Prostate gland (tissue), 2 donors: ENCODE data around the gene ALPK3. TPM values are rescaled to one million over a fixed set of nuclear protein-coding genes. Genes with fewer than 3 reads are reported as not detected.
"Not testable (repeated sequence)": the region's sequence is repeated elsewhere in the genome, so short reads cannot be mapped to it uniquely, and the experiment has no call there.

Source experiments
- DNase-seq: peaks from one replicate; pipeline ENCODE4 v3.0.0-alpha.2; 2019; ENCODE audit warnings: low spot score
- H3K27ac ChIP-seq, 2 donors: fragments of 200-600 bp; sonication (generic); 2 replicates each; pipeline ENCODE4 v1.5.1; 2017 to 2019
- H3K27me3 ChIP-seq: fragments of 200-600 bp; sonication (generic); replicated peaks from 2 replicates; pipeline ENCODE4 v1.5.1; 2019; ENCODE audit not compliant: insufficient read depth
- H3K36me3 ChIP-seq, 2 donors: fragments of 200-600 bp; sonication (generic); 1 replicate in 1 of 2; 2 replicates in 1 of 2; pipeline versions ENCODE4 v1.5.1 to v1.8.1; 2017 to 2019
- H3K4me1 ChIP-seq: fragments of 200-600 bp; sonication (generic); replicated peaks from 2 replicates; pipeline ENCODE4 v1.5.1; 2019
- H3K4me3 ChIP-seq, 2 donors: fragments of 200-600 bp; sonication (generic); 2 replicates each; pipeline ENCODE4 v1.5.1; 2017 to 2019
- H3K9me3 ChIP-seq: fragments of 200-600 bp; sonication (generic); 2 replicates; pipeline ENCODE4 v1.5.1; 2017
- POLR2A ChIP-seq: fragments of 450-650 bp; IDR thresholded peaks from one replicate; pipeline ENCODE4 v1.6.1; 2016; ENCODE audit warnings: antibody characterized with exemption, mild to moderate bottlenecking
- POLR2AphosphoS5 ChIP-seq: sonication (generic); formaldehyde crosslinking; IDR thresholded peaks from one replicate; pipeline ENCODE4 v1.6.1; 2017; ENCODE audit warnings: antibody characterized with exemption
- WGBS: methylation state at CpG from one replicate; pipeline ENCODE4 v1.1.5; 2018; 5-methylcytosine and 5-hydroxymethylcytosine counted together
- intact Hi-C: fragments of 100-400 bp; cut with DNase I; formaldehyde crosslinking; loops from one replicate; pipeline ENCODE4 v1.14.2; 2022
- total RNA-seq, 2 donors: library from RNA; depleted of rRNA; stranded (reverse); fragments of >200 nt; gene quantifications; one replicate each; pipeline ENCODE4 v1.1.0, GENCODE V29; 2016
- TF ChIP-seq, protein P1 (sequence below), 4 experiments: fragments of 200-600 bp in 2 of 4; fragments of 450-650 bp in 2 of 4; sonication (generic) in 2 of 4; IDR thresholded peaks; 1 replicate in 3 of 4; 2 replicates in 1 of 4; pipeline ENCODE4 v1.5.1; 2016 to 2019; ENCODE audit warnings: antibody characterized with exemption in 4 of 4, mild to moderate bottlenecking in 2 of 4, moderate library complexity in 2 of 4

Gene ALPK3
- total RNA-seq, 2 donors from 2014 or later, result 0.68 to 7.2 TPM

GRCh38 chr15:84874981-84875699, 58.0 kb downstream of the ALPK3 start:
- intact Hi-C loops, result no loop called here
- Histone ChIP-seq H3K27me3 (no peaks in the 10 kb centered on the region), H3K4me3 (no peak overlapping the region), H3K4me1 (no peaks in the 10 kb centered on the region), H3K27ac (no peak overlapping the region), H3K9me3 (no peaks in the 10 kb centered on the region), H3K36me3 (no peaks in the 10 kb centered on the region)
- TF ChIP-seq, protein P1, sequence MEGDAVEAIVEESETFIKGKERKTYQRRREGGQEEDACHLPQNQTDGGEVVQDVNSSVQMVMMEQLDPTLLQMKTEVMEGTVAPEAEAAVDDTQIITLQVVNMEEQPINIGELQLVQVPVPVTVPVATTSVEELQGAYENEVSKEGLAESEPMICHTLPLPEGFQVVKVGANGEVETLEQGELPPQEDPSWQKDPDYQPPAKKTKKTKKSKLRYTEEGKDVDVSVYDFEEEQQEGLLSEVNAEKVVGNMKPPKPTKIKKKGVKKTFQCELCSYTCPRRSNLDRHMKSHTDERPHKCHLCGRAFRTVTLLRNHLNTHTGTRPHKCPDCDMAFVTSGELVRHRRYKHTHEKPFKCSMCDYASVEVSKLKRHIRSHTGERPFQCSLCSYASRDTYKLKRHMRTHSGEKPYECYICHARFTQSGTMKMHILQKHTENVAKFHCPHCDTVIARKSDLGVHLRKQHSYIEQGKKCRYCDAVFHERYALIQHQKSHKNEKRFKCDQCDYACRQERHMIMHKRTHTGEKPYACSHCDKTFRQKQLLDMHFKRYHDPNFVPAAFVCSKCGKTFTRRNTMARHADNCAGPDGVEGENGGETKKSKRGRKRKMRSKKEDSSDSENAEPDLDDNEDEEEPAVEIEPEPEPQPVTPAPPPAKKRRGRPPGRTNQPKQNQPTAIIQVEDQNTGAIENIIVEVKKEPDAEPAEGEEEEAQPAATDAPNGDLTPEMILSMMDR (IDR thresholded peaks at IDR 0.05), result no peak
- TF ChIP-seq POLR2AphosphoS5, result no peak
- no peak for TF ChIP-seq POLR2A
- WGBS, result 89% methylated on average over 5 of the region's 5 CpGs
- DNase-seq, result no peak

GRCh38 chr15:84876269-84876668, 59.1 kb downstream of the ALPK3 start:
- H3K4me1 ChIP-seq, result no peaks in the 10 kb centered on the region
- no peak for TF ChIP-seq POLR2A
- TF ChIP-seq POLR2AphosphoS5, result no peak
- TF ChIP-seq, protein P1 (IDR thresholded peaks at IDR 0.05), result no peak
- no peaks in the 10 kb centered on the region for H3K27me3 ChIP-seq
- intact Hi-C loops, result no loop called here
- H3K36me3 ChIP-seq, result no peaks in the 10 kb centered on the region
- H3K27ac ChIP-seq, result no peak overlapping the region
- no peaks in the 10 kb centered on the region for H3K9me3 ChIP-seq
- DNase-seq, result no peak
- no peak overlapping the region for H3K4me3 ChIP-seq

- H3K9me3 ChIP-seq, H3K27ac ChIP-seq, H3K27me3 ChIP-seq, DNase-seq, H3K4me3 ChIP-seq, H3K4me1 ChIP-seq, H3K36me3 ChIP-seq, intact Hi-C loops: not testable (repeated sequence)
- WGBS, result 93% methylated on average over 3 of the region's 3 CpGs
Measured at GRCh38 chr15:84877701-84878100, 60.5 kb downstream of the ALPK3 start.

DNA sequence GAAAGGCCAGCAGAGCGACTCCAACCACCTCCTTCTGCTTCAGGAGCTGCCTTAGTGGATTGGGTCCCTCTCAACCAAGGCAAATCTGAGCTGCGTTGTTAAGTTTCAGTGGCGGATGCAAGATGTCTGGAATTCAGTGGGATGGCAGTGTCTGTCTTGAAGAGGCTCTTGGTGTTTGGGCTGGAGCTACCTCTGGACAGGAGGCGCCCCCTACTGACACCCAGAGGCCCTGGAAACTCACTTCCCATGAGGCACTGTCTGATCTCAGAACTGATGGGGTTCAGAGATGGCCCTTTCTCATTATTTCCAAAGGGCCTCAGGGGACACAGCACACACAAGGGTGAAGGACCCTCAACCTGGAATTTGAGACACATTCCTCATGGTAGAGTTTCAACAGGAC, 61.3 kb downstream of the ALPK3 start:
- no peak for TF ChIP-seq POLR2AphosphoS5
- TF ChIP-seq, protein P1 (IDR thresholded peaks at IDR 0.05), result peak in 3 of 4 experiments; percentile 63 to 70 (median 70)
- Histone ChIP-seq H3K9me3 (no peaks in the 10 kb centered on the region), H3K27ac (no peak overlapping the region), H3K4me3 (no peak overlapping the region), H3K4me1 (no peaks in the 10 kb centered on the region), H3K27me3 (no peaks in the 10 kb centered on the region), H3K36me3 (no peaks in the 10 kb centered on the region)
- DNase-seq, result peak; percentile 73
- WGBS, result 40% methylated on average over 4 of the region's 4 CpGs
- intact Hi-C loops, result no loop called here

DNA sequence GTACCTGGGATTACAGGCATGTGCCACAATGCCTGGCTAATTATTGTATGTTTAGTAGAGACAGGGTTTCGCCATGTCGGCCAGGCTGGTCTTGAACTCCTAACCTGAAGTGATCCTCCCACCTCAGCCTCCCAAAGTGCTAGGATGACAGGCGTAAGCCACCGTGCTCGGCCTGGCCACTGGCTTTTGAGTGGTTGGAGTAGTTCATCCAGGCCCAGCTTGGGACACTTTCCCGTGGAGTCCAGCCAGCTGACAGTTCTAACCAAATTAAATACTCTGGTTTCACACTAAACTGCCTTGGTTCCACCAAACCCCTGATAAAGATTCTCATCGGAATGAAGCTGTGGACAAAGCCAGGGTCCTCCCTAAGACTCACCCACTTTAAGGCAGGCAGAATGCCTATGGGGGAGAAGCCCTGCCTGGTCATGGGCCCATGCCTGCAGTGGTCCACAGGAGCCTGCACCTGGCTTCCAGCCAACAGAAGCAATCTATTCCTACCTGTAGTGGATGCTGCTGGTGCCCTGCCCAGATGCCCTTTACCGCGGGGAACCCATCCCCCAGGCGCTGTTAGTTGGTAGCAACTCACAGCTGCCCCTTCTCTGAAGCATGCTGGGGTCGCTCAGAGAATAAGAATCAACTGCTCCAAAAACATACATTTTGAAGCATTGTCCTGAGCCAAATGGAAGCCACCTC, 62.1 kb downstream of the ALPK3 start:
- intact Hi-C loops, result no loop called here
- no peak for DNase-seq
- no peak for TF ChIP-seq POLR2AphosphoS5
- TF ChIP-seq POLR2A, result no peak
- TF ChIP-seq, protein P1 (IDR thresholded peaks at IDR 0.05), result no peak
- Histone ChIP-seq H3K36me3 (no peaks in the 10 kb centered on the region), H3K27me3 (no peaks in the 10 kb centered on the region), H3K4me1 (no peaks in the 10 kb centered on the region), H3K4me3 (no peak overlapping the region), H3K9me3 (no peaks in the 10 kb centered on the region), H3K27ac (no peak overlapping the region)
- 87% methylated on average over 11 of the region's 11 CpGs for whole genome bisulfite sequencing
